LoVo (cell line): Measurements from ENCODE around the gene CYP3A4.
"Not testable (repeated sequence)": the region's sequence is repeated elsewhere in the genome, so short reads cannot be mapped to it uniquely, and the experiment has no call there.

Experiments
- DNase-seq: peaks from one replicate; pipeline ENCODE4 v3.0.0-alpha.2; 2016; ENCODE audit warnings: low spot score

Gene CYP3A4

DNA sequence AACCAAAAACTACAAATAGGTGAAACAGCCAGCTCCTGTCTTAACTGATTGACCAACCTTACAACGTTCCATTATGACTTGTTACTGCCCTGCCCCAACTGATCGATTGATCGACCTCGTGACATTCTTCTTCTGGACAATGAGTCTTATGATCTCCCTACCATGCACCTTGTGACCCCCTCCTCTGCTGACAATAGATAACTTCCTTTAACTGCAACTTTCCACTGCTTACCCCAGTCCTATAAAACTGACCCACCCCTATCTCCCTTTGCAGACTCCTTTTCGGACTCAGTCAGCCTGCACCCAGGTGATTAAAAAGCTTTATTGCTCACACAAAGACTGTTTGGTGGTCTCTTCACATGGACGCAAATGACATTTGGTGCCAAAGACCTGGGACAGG is 60.8 kb downstream of the CYP3A4 start:
- DNase-seq = not testable (repeated sequence)

DNA sequence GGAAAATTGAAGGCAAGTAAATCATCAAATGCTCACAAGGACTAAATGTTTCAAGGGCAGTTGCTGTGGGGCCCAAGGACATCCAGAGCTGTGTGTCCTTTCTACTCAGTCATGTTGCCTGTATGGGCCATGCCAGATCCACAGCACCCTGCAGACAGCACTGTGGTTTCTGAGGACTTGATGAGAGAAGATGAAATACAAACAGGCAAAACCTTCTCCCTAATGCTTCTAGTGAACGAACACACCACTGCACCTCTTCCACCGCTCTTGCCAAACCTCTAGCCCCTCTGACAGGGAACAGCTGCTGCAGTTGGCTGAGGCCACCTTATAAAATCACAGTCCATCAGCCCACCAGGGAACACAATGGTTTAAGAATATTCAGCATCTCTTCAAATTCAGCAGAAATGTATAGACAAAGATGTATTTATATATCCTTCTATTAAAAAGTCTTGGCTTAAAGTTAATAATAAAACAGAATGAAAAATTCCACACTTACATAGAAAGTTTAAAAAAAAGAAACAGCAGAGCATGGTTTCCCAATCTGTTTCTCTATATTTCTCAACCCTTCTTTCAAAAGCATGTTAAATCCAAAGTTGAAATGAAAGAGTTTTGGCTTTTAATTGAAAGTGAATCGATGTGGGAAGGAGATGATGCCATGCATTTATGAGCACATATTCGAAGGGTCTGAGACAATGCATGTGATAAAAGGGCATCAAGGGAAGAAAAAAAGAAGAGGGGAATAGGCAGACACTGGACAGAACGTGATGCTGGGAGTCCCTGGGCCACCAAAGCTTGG is 63.0 kb downstream of the CYP3A4 start:
- no peak for DNase-seq

DNA sequence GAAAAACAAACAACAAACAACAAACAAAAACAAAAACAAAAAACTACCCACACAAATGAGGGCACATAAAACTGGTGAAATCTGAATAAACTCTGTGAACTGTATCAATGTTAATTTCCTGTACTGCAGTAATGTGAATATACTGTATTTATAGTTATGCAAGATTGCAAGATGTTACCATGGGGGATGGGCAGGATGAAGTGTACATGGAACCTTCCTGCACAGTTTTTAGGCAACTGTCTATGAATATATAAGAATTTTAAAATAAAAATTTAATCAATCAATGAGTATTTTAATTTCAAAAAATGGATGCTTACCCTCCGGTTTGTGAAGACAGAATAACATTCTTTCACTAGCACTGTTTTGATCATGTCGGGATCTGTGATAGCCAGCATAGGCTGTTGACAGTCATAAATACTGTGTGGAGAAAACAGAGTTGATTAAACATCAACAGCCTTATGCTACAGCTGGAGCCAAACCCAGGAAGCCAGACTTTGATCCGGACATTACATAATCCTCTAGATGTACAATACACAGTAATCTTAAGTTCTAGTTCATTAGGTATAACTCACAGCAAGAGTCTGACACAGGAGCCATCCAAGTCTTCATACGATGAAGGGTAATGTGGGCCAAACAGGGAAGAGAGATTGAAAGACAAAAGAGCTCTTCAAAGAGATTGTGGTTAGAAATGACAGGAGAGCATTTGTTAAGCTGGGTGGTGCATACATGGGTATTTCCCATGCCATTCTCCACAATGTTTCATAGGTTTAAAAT is 63.8 kb downstream of the CYP3A4 start:
- DNase-seq = peak; percentile 44

DNA sequence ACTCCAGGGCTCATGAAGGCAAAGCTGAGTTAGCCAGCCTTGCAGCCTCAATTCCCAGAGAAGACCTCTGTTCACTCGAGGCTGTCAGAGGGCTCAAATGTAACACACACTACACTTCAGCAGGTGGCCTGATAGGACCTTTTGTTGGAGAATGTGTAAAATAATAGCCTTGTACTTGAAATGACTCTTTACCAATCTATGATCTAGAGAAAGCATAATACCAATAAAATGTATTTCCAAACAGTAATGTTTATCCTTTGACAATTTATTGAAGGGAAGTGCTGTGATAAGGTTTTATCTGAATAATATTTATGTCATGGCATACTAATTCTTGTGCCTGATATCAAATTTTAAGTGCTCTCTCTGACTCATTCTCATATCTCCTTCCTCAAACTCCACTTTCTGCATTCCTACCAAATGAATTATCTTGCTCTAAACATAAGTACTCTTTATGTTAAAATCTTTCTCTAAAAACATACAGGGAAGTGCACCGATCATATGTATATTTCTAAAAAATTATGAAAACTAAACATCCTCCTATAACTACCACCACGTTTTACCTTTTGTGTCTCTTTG is 69.9 kb downstream of the CYP3A4 start:
- DNase-seq = no peak

DNA sequence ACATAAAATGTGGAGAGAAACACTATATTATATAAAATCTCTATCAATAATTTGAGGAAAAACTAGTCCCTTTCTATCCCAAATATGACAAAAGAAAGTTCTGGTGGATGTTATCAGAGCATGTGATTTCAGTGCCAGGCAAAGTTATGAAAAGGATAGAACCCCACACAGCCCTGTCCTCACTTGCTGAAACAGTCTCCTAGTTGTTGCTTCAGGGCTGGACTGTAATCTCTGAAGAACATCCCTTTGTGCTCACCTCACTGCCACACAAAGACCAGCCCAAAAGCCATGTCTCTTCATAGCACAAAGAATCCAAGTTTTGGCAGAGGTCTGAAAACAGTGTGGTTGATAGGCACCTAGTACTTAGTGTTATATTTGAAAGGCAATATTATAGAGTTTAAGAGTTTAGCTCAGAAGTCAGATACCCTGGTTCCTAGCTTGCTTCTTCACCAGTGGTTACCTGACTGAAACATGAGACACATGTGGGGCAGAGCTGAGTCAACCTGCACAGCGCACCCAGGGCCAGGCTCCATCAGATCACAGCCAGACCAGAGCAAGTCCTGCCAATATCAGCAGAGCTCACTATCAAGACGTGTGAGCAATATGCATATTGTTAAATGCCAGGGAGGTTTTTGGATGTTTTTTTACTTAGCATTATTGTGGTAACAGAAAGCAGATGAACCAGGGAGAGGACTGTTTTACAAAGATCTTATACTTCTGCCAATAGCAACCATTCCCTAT is 74.0 kb downstream of the CYP3A4 start:
- no peak for DNase-seq

DNA sequence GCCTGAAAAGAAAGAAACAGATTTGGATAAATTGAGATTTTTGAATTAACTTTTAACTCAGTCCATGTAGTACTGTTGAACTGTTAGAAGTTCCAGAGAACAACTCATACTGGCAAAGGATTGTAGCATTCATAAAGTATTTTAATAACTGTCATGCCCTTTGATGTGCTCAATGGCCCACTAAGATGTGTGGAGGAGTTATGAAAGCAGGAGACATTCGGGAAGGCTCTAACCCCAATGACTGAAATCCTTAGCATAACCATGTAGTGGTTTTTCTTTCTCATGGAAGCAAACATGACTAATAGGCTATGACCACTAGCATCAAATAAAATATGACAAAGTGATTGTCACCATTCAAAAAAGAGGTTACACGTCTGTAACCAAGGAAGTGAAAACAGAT is 74.7 kb downstream of the CYP3A4 start:
- no peak for DNase-seq

DNA sequence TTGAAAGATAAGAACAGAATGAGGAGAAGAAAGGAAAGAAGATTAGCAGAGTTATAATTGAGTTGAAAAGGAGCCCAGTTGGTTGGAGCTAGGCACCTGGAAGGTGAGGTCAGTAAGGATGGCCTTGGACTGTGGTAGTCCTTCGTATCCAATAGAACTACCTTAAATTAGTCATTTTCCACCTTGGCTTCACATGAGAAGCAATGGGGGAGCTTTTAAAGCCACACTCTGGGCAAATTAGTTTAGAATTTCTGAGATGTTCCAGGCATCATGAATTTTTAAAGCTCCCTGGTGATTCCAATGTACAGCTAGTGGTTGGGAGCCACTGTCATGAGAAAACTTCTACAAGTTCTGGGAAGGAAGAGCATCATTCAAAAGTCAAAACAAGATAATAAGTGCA is 76.9 kb downstream of the CYP3A4 start:
- no peak for DNase-seq
